ENCODE data around the gene TMEM59L.
A peak's percentile ranks its signal among the peaks of the same experiment; 100 is the strongest.

The TMEM59L gene

GRCh38 chr19:18603958-18604819 lies 8.5 kb upstream of the TMEM59L start:
- Histone ChIP-seq H3K27ac (ENCODE audit: insufficient read depth, low read depth, low read length, poor library complexity, severe bottlenecking) (no peak overlapping the region), H3K4me1 (ENCODE audit: control insufficient read depth, insufficient read depth, low read length) (peaks cover 14% of the 10 kb centered on the region), H3K36me3 (ENCODE audit: control insufficient read depth, insufficient read depth, low read length) (no peaks in the 10 kb centered on the region), H3K27me3 (ENCODE audit: control insufficient read depth, insufficient read depth, low read length, poor library complexity, severe bottlenecking) (peaks cover 89% of the 10 kb centered on the region), H3K4me3 (ENCODE audit: insufficient read depth, low read depth, low read length) (peak overlapping the region; percentile 10), H3K9me3 (ENCODE audit: control insufficient read depth, low read length) (no peaks in the 10 kb centered on the region)
- WGBS, 2 experiments = 3 to 4% methylated on average over 26 of the region's 26 CpGs

- Histone ChIP-seq H3K36me3 (ENCODE audit: control insufficient read depth, insufficient read depth, low read length) (no peaks in the 10 kb centered on the region), H3K4me3 (ENCODE audit: insufficient read depth, low read depth, low read length) (no peak overlapping the region), H3K4me1 (ENCODE audit: control insufficient read depth, insufficient read depth, low read length) (peaks cover 14% of the 10 kb centered on the region), H3K27me3 (ENCODE audit: control insufficient read depth, insufficient read depth, low read length, poor library complexity, severe bottlenecking) (peaks cover 90% of the 10 kb centered on the region), H3K9me3 (ENCODE audit: control insufficient read depth, low read length) (no peaks in the 10 kb centered on the region), H3K27ac (ENCODE audit: insufficient read depth, low read depth, low read length, poor library complexity, severe bottlenecking) (no peak overlapping the region)
- 12 to 13% methylated on average over 10 of the region's 10 CpGs for WGBS, 2 experiments
These were observed 7.9 kb upstream of the TMEM59L start for GRCh38 chr19:18604820-18605159.

- no peak overlapping the region for H3K4me3 ChIP-seq (ENCODE audit: insufficient read depth, low read depth, low read length)
- H3K27ac ChIP-seq (ENCODE audit: insufficient read depth, low read depth, low read length, poor library complexity, severe bottlenecking) = no peak overlapping the region
- 14 to 15% methylated on average over 17 of the region's 17 CpGs for WGBS, 2 experiments
- H3K27me3 ChIP-seq (ENCODE audit: control insufficient read depth, insufficient read depth, low read length, poor library complexity, severe bottlenecking) = peaks cover 94% of the 10 kb centered on the region
- peaks cover 17% of the 10 kb centered on the region for H3K4me1 ChIP-seq (ENCODE audit: control insufficient read depth, insufficient read depth, low read length)
- no peaks in the 10 kb centered on the region for H3K9me3 ChIP-seq (ENCODE audit: control insufficient read depth, low read length)
- no peaks in the 10 kb centered on the region for H3K36me3 ChIP-seq (ENCODE audit: control insufficient read depth, insufficient read depth, low read length)
These were observed 7.5 kb upstream of the TMEM59L start for GRCh38 chr19:18605196-18605545.

GRCh38 chr19:18605546-18606280 lies 7.0 kb upstream of the TMEM59L start:
- Histone ChIP-seq H3K4me1 (ENCODE audit: control insufficient read depth, insufficient read depth, low read length) (peaks cover 18% of the 10 kb centered on the region), H3K4me3 (ENCODE audit: insufficient read depth, low read depth, low read length) (no peak overlapping the region), H3K36me3 (ENCODE audit: control insufficient read depth, insufficient read depth, low read length) (no peaks in the 10 kb centered on the region), H3K27me3 (ENCODE audit: control insufficient read depth, insufficient read depth, low read length, poor library complexity, severe bottlenecking) (peaks cover 98% of the 10 kb centered on the region), H3K27ac (ENCODE audit: insufficient read depth, low read depth, low read length, poor library complexity, severe bottlenecking) (no peak overlapping the region), H3K9me3 (ENCODE audit: control insufficient read depth, low read length) (no peaks in the 10 kb centered on the region)
- WGBS, 2 experiments = 4 to 5% methylated on average over 65 of the region's 65 CpGs

- peaks cover 25% of the 10 kb centered on the region for H3K4me1 ChIP-seq (ENCODE audit: control insufficient read depth, insufficient read depth, low read length)
- H3K27ac ChIP-seq (ENCODE audit: insufficient read depth, low read depth, low read length, poor library complexity, severe bottlenecking) = no peak within 1 kb of the TSS
- peaks cover 98% of the 10 kb centered on the region for H3K27me3 ChIP-seq (ENCODE audit: control insufficient read depth, insufficient read depth, low read length, poor library complexity, severe bottlenecking)
- no peak within 1 kb of the TSS for H3K4me3 ChIP-seq (ENCODE audit: insufficient read depth, low read depth, low read length)
- no peaks in the 10 kb centered on the region for H3K36me3 ChIP-seq (ENCODE audit: control insufficient read depth, insufficient read depth, low read length)
- no peaks in the 10 kb centered on the region for H3K9me3 ChIP-seq (ENCODE audit: control insufficient read depth, low read length)
- WGBS, 2 experiments = 1% methylated on average over 114 to 115 of the region's 116 CpGs
These were observed 6.1 kb upstream of the TMEM59L start, which contains the start of gene CRLF1 for GRCh38 chr19:18606281-18607225. TSS of gene CRLF1 (minus strand) at chr19:18606799. CDS start at chr19:18606656, 143 bp downstream.

GRCh38 chr19:18607226-18608101 lies 5.2 kb upstream of the TMEM59L start:
- H3K4me1 ChIP-seq (ENCODE audit: control insufficient read depth, insufficient read depth, low read length) = peaks cover 32% of the 10 kb centered on the region
- H3K4me3 ChIP-seq (ENCODE audit: insufficient read depth, low read depth, low read length) = no peak overlapping the region

GRCh38 chr19:18608102-18608804 lies 4.4 kb upstream of the TMEM59L start:
- H3K4me3 ChIP-seq (ENCODE audit: insufficient read depth, low read depth, low read length) = no peak overlapping the region
- 25 to 28% methylated on average over 5 of the region's 5 CpGs for WGBS, 2 experiments
- no peak overlapping the region for H3K27ac ChIP-seq (ENCODE audit: insufficient read depth, low read depth, low read length, poor library complexity, severe bottlenecking)
- H3K9me3 ChIP-seq (ENCODE audit: control insufficient read depth, low read length) = no peaks in the 10 kb centered on the region
- no peaks in the 10 kb centered on the region for H3K36me3 ChIP-seq (ENCODE audit: control insufficient read depth, insufficient read depth, low read length)
- peaks cover 98% of the 10 kb centered on the region for H3K27me3 ChIP-seq (ENCODE audit: control insufficient read depth, insufficient read depth, low read length, poor library complexity, severe bottlenecking)
- H3K4me1 ChIP-seq (ENCODE audit: control insufficient read depth, insufficient read depth, low read length) = peaks cover 35% of the 10 kb centered on the region

More at GRCh38 chr19:18607226-18608101, 5.2 kb upstream of the TMEM59L start:
- no peaks in the 10 kb centered on the region for H3K36me3 ChIP-seq (ENCODE audit: control insufficient read depth, insufficient read depth, low read length)
- peaks cover 98% of the 10 kb centered on the region for H3K27me3 ChIP-seq (ENCODE audit: control insufficient read depth, insufficient read depth, low read length, poor library complexity, severe bottlenecking)
- H3K27ac ChIP-seq (ENCODE audit: insufficient read depth, low read depth, low read length, poor library complexity, severe bottlenecking) = no peak overlapping the region
- WGBS, 2 experiments = 4% methylated on average over 66 of the region's 68 CpGs
- no peaks in the 10 kb centered on the region for H3K9me3 ChIP-seq (ENCODE audit: control insufficient read depth, low read length)

- H3K4me3 ChIP-seq (ENCODE audit: insufficient read depth, low read depth, low read length) = no peak overlapping the region
- peaks cover 40% of the 10 kb centered on the region for H3K4me1 ChIP-seq (ENCODE audit: control insufficient read depth, insufficient read depth, low read length)
- H3K27ac ChIP-seq (ENCODE audit: insufficient read depth, low read depth, low read length, poor library complexity, severe bottlenecking) = no peak overlapping the region
- peaks cover 98% of the 10 kb centered on the region for H3K27me3 ChIP-seq (ENCODE audit: control insufficient read depth, insufficient read depth, low read length, poor library complexity, severe bottlenecking)
- 24 to 27% methylated on average over 8 to 9 of the region's 9 CpGs for WGBS, 2 experiments
- H3K9me3 ChIP-seq (ENCODE audit: control insufficient read depth, low read length) = no peaks in the 10 kb centered on the region
- no peaks in the 10 kb centered on the region for H3K36me3 ChIP-seq (ENCODE audit: control insufficient read depth, insufficient read depth, low read length)
These were observed 3.6 kb upstream of the TMEM59L start for GRCh38 chr19:18608805-18609716.
